A673 (cell line): ENCODE data around the gene GATA5.

ENCODE experiments used
- CTCF ChIP-seq: fragments of 300-800, 200-600 bp; sonication (generic); conservative IDR thresholded peaks from 2 replicates; pipeline ENCODE4 v1.5.1; 2017; ENCODE audit warnings: low read depth, mild to moderate bottlenecking, antibody characterized with exemption, low read length, moderate library complexity, mixed read lengths
- EZH2 ChIP-seq: fragments of 200-600 bp; sonication (generic); IDR thresholded peaks from 2 replicates; pipeline ENCODE4 v1.6.1; 2017; ENCODE audit warnings: borderline replicate concordance, low read depth, mild to moderate bottlenecking, mixed read lengths, antibody characterized with exemption, low read length; ENCODE audit not compliant: poor library complexity, severe bottlenecking

- TF ChIP-seq CTCF (no peak), EZH2 (no peak)
Measured at GRCh38 chr20:62474604-62475026, 1.2 kb downstream of the GATA5 start.
